GM04504 (cell line): ENCODE measurements around the gene SREBF2.
"Not testable (repeated sequence)": the region's sequence is repeated elsewhere in the genome, so short reads cannot be mapped to it uniquely, and the experiment has no call there.

Source experiments
- DNase-seq: peaks from one replicate; pipeline ENCODE4 v3.0.0-alpha.2; 2012; ENCODE audit warnings: low read depth

The SREBF2 gene

GRCh38 chr22:41842996-41843970 lies 10.4 kb downstream of the SREBF2 start:
- DNase-seq: no peak

- no peak for DNase-seq
Measured at GRCh38 chr22:41844036-41844435, 11.1 kb downstream of the SREBF2 start.

- no peak for DNase-seq
Measured at GRCh38 chr22:41844513-41844912, 11.6 kb downstream of the SREBF2 start.

- DNase-seq: no peak
Measured at GRCh38 chr22:41845380-41846267, 12.7 kb downstream of the SREBF2 start.

GRCh38 chr22:41846268-41846987 lies 13.5 kb downstream of the SREBF2 start:
- DNase-seq: no peak

- no peak for DNase-seq
Measured at GRCh38 chr22:41847300-41847699, 14.4 kb downstream of the SREBF2 start.

GRCh38 chr22:41848468-41848867 lies 15.6 kb downstream of the SREBF2 start:
- DNase-seq: no peak

- no peak for DNase-seq
Measured at GRCh38 chr22:41856469-41856868, 23.6 kb downstream of the SREBF2 start.

- DNase-seq: no peak
Measured at GRCh38 chr22:41857155-41857859, 24.4 kb downstream of the SREBF2 start.

GRCh38 chr22:41857860-41858199 lies 24.9 kb downstream of the SREBF2 start:
- no peak for DNase-seq

- DNase-seq: no peak
Measured at GRCh38 chr22:41862160-41862529, 29.2 kb downstream of the SREBF2 start.

- DNase-seq: no peak
Measured at GRCh38 chr22:41862530-41863266, 29.8 kb downstream of the SREBF2 start.

- DNase-seq: no peak
Measured at GRCh38 chr22:41863472-41863871, 30.6 kb downstream of the SREBF2 start.

GRCh38 chr22:41868556-41868955 lies 35.7 kb downstream of the SREBF2 start:
- no peak for DNase-seq

GRCh38 chr22:41870081-41870480 lies 37.2 kb downstream of the SREBF2 start:
- DNase-seq: not testable (repeated sequence)

GRCh38 chr22:41870786-41871185 lies 37.9 kb downstream of the SREBF2 start:
- DNase-seq: no peak

- no peak for DNase-seq
Measured at GRCh38 chr22:41873391-41873790, 40.5 kb downstream of the SREBF2 start.

- DNase-seq: no peak
Measured at GRCh38 chr22:41874090-41874489, 41.2 kb downstream of the SREBF2 start.

- DNase-seq: no peak
Measured at GRCh38 chr22:41875531-41876270, 42.8 kb downstream of the SREBF2 start.

GRCh38 chr22:41876275-41876674 lies 43.4 kb downstream of the SREBF2 start:
- DNase-seq: no peak
